B cell (primary cell): Measurements from ENCODE around the gene NDUFB7. TPM values are rescaled to one million over a fixed set of nuclear protein-coding genes. Genes with fewer than 3 reads are reported as not detected.

Source experiments
- ATAC-seq: fragments of 200-7000 bp; cut with Tn5 transposase; one replicate; pipeline ENCODE4 v1.10.0; 2021; ENCODE audit warnings: low read depth, mild to moderate bottlenecking, moderate number of reproducible peaks, moderate library complexity
- CTCF ChIA-PET: fragments of 350-600 bp; sonication (Branson Sonifier 250); formaldehyde crosslinking; loops from one replicate; lab custom pipeline; 2021; ENCODE audit warnings: antibody characterized with exemption, inconsistent platforms; lab: Charles Lee
- POLR2A ChIA-PET: fragments of 350-600 bp; sonication (Branson Sonifier 250); formaldehyde crosslinking; loops from one replicate; lab custom pipeline; 2021; ENCODE audit warnings: antibody characterized with exemption; lab: Charles Lee
- DNase-seq: peaks from one replicate; pipeline ENCODE4 v3.0.0; 2013
- H2AFZ ChIP-seq: 2 replicates; pipeline ENCODE4 v1.6.1; 2012; ENCODE audit warnings: mild to moderate bottlenecking, low read depth, low read length; ENCODE audit not compliant: insufficient read depth, poor library complexity, severe bottlenecking
- H3K27ac ChIP-seq, 2 donors: 1 replicate in 1 of 2; 2 replicates in 1 of 2; pipeline ENCODE4 v1.5.1; 2012 to 2013; ENCODE audit warnings: low read length in 2 of 2, mild to moderate bottlenecking in 2 of 2, moderate library complexity in 1 of 2
- H3K27me3 ChIP-seq, 4 experiments: fragments of 200-600 bp in 1 of 4; sonication (generic) in 1 of 4; replicated peaks in 1 of 4; 1 replicate in 2 of 4; 2 replicates in 2 of 4; pipeline versions ENCODE4 v1.6.1 to v1.7.0; 2013 to 2016; ENCODE audit warnings: low read length in 3 of 4, mild to moderate bottlenecking in 2 of 4, mixed read lengths in 1 of 4, moderate library complexity in 1 of 4; ENCODE audit not compliant: insufficient read depth in 4 of 4, control insufficient read depth in 3 of 4; ENCODE audit errors: control extremely low read depth in 1 of 4
- H3K36me3 ChIP-seq, 2 experiments: replicated peaks in 1 of 2; 1 replicate in 1 of 2; 2 replicates in 1 of 2; pipeline versions ENCODE4 v1.6.1 to v1.7.1; 2013; ENCODE audit warnings: low read length in 1 of 2; ENCODE audit not compliant: insufficient read depth in 2 of 2, control insufficient read depth in 1 of 2; ENCODE audit errors: control extremely low read depth in 1 of 2, extremely low read depth in 1 of 2
- H3K4me1 ChIP-seq, 2 donors: fragments of 200-600 bp in 1 of 2; sonication (generic) in 1 of 2; 1 replicate in 1 of 2; 2 replicates in 1 of 2; pipeline versions ENCODE4 v1.5.1 to v1.6.1; 2013 to 2017; ENCODE audit warnings: low read length in 2 of 2; ENCODE audit not compliant: control insufficient read depth in 2 of 2, insufficient read depth in 2 of 2
- H3K4me2 ChIP-seq: replicated peaks from 2 replicates; pipeline ENCODE3; 2012; ENCODE audit warnings: mild to moderate bottlenecking, low read depth, low read length; ENCODE audit not compliant: poor library complexity, severe bottlenecking
- H3K4me3 ChIP-seq, 5 experiments: fragments of 200-600 bp in 1 of 5; sonication (generic) in 1 of 5; 1 replicate in 3 of 5; 2 replicates in 2 of 5; pipeline versions ENCODE4 v1.5.1 to v1.7.0; 2011 to 2016; ENCODE audit warnings: low read length in 4 of 5, mild to moderate bottlenecking in 4 of 5, low read depth in 2 of 5, control low read depth in 1 of 5, moderate library complexity in 1 of 5; ENCODE audit not compliant: insufficient read depth in 1 of 5; ENCODE audit errors: control extremely low read depth in 1 of 5, extremely low read depth in 1 of 5
- H3K79me2 ChIP-seq: fragments of 200-600 bp; sonication (generic); one replicate; pipeline ENCODE4 v1.6.0; 2016; ENCODE audit warnings: low read length; ENCODE audit not compliant: control insufficient read depth, insufficient read depth
- H3K9ac ChIP-seq: fragments of 200-600 bp; sonication (generic); 2 replicates; pipeline ENCODE4 v1.6.1; 2017; ENCODE audit warnings: mild to moderate bottlenecking, low read length, moderate library complexity
- H3K9me3 ChIP-seq, 3 donors: one replicate each; pipeline versions ENCODE4 v1.6.1 to v1.7.1; 2013; ENCODE audit warnings: low read length in 2 of 3; ENCODE audit not compliant: control insufficient read depth in 2 of 3, insufficient read depth in 1 of 3; ENCODE audit errors: control extremely low read depth in 1 of 3
- H4K20me1 ChIP-seq: 2 replicates; pipeline ENCODE4 v1.6.0; 2012; ENCODE audit warnings: mild to moderate bottlenecking, low read length; ENCODE audit not compliant: insufficient read depth, control insufficient read depth, poor library complexity, severe bottlenecking
- H3K27ac Mint-ChIP-seq: one replicate; pipeline ENCODE4 v1.8.0; 2021; ENCODE audit warnings: mixed read lengths
- H3K27me3 Mint-ChIP-seq: one replicate; pipeline ENCODE4 v1.8.0; 2021; ENCODE audit warnings: mixed read lengths
- H3K4me1 Mint-ChIP-seq: one replicate; pipeline ENCODE4 v1.8.0; 2021; ENCODE audit warnings: mixed read lengths
- H3K4me3 Mint-ChIP-seq: one replicate; pipeline ENCODE4 v1.8.0; 2021; ENCODE audit warnings: mixed read lengths
- H3K9me3 Mint-ChIP-seq: one replicate; pipeline ENCODE4 v1.8.0; 2022; ENCODE audit warnings: mixed read lengths; ENCODE audit not compliant: insufficient read depth
- EZH2 ChIP-seq: IDR thresholded peaks from 2 replicates; pipeline ENCODE4 v1.6.1; 2012; ENCODE audit warnings: borderline replicate concordance, low read depth, mild to moderate bottlenecking, moderate library complexity, low read length; ENCODE audit not compliant: insufficient read depth, poor library complexity, severe bottlenecking
- WGBS: methylation state at CpG from one replicate; pipeline ENCODE4 v1.1.5; 2013; ENCODE audit warnings: missing lambda C conversion rate; ENCODE audit not compliant: insufficient coverage; 5-methylcytosine and 5-hydroxymethylcytosine counted together
- intact Hi-C: fragments of 100-400 bp; cut with micrococcal nuclease; formaldehyde crosslinking; loops from one replicate; pipeline ENCODE4 v1.10.0; 2022
- polyA plus RNA-seq: library from polyadenylated mRNA; depleted of rRNA; stranded (reverse); fragments of >200 nt; gene quantifications from 2 replicates; pipeline ENCODE4 v1.2.3, GENCODE V29; 2012
- total RNA-seq, 2 donors: library from RNA; stranded (reverse); fragments of 120-200 nt in 1 of 2; gene quantifications; 1 replicate in 1 of 2; 2 replicates in 1 of 2; pipeline versions ENCODE4 v1.2.3 to v1.2.4, GENCODE V29; 2013 to 2022
- TF ChIP-seq, protein P1 (sequence below): fragments of 200-600 bp; IDR thresholded peaks from one replicate; pipeline ENCODE4 v1.8.0; 2022; ENCODE audit warnings: antibody characterized with exemption, mild to moderate bottlenecking

NDUFB7 gene
- total and polyA plus RNA-seq, 2 donors (not counting 1 experiment from before 2014, with no cell fraction given) = 71.5 to 168 TPM

DNA sequence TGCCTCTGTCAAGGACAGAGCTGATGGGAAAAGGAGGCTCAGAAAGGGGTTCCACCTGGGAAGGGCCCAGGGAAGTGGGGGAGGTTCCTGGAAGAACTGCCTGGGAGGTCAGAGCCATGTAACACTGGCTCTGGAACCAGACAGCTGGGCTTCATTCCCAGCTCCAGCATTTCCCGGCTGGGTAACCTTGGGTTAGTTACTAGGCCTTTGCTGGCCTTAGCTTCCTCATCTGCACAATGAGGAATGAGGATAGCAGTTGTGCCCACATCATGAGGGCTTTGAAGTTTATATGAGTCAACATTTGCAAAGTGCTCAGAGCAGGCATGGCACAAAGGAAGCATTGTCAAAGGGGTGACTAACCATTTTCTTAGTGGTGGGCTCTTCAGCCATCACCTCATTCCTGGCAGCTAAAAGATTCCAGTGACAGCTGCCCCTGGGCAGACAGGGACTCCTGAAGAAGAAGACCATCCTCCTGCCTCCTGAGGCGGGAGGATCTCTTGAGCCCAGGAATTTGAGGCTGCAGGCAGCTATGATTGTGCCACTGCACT is 51.9 kb downstream of the NDUFB7 start:
- peaks cover 50 to 55% of the 10 kb centered on the region in 2 donors for H3K4me1 ChIP-seq
- peaks cover 21% of the 10 kb centered on the region for H3K79me2 ChIP-seq
- H3K4me3 ChIP-seq = no peak overlapping the region
- Mint-ChIP-seq H3K27me3 (no peaks in the 10 kb centered on the region), H3K4me3 (peak overlapping the region; percentile 73), H3K4me1 (peaks cover 53% of the 10 kb centered on the region), H3K27ac (peak overlapping the region; percentile 85), H3K9me3 (no peaks in the 10 kb centered on the region)
- ATAC-seq = no peak
- CTCF ChIA-PET = interaction anchor here (2.4 kb wide), 1 partner anchor 36 kb away, joined by 7 read pairs; no protein-coding TSS in a partner anchor
- no peaks in the 10 kb centered on the region for H3K9me3 ChIP-seq
- H2AFZ ChIP-seq = no peak overlapping the region
- H3K9ac ChIP-seq = no peak overlapping the region
- peak overlapping the region in 1 of 2 donors; percentile 93 for H3K27ac ChIP-seq
- H4K20me1 ChIP-seq = peaks cover 31% of the 10 kb centered on the region
- 100% methylated on average over 2 of the region's 2 CpGs for WGBS
- no peaks in the 10 kb centered on the region for H3K27me3 ChIP-seq
- H3K4me2 ChIP-seq = no peak overlapping the region
- intact Hi-C loops = no loop called here
- TF ChIP-seq, protein P1, sequence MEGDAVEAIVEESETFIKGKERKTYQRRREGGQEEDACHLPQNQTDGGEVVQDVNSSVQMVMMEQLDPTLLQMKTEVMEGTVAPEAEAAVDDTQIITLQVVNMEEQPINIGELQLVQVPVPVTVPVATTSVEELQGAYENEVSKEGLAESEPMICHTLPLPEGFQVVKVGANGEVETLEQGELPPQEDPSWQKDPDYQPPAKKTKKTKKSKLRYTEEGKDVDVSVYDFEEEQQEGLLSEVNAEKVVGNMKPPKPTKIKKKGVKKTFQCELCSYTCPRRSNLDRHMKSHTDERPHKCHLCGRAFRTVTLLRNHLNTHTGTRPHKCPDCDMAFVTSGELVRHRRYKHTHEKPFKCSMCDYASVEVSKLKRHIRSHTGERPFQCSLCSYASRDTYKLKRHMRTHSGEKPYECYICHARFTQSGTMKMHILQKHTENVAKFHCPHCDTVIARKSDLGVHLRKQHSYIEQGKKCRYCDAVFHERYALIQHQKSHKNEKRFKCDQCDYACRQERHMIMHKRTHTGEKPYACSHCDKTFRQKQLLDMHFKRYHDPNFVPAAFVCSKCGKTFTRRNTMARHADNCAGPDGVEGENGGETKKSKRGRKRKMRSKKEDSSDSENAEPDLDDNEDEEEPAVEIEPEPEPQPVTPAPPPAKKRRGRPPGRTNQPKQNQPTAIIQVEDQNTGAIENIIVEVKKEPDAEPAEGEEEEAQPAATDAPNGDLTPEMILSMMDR = no peak
- no peak for TF ChIP-seq EZH2
- H3K36me3 ChIP-seq = peaks cover 0 to 13% of the 10 kb centered on the region in 2 experiments
- no peak for DNase-seq
- POLR2A ChIA-PET = no interaction called here

DNA sequence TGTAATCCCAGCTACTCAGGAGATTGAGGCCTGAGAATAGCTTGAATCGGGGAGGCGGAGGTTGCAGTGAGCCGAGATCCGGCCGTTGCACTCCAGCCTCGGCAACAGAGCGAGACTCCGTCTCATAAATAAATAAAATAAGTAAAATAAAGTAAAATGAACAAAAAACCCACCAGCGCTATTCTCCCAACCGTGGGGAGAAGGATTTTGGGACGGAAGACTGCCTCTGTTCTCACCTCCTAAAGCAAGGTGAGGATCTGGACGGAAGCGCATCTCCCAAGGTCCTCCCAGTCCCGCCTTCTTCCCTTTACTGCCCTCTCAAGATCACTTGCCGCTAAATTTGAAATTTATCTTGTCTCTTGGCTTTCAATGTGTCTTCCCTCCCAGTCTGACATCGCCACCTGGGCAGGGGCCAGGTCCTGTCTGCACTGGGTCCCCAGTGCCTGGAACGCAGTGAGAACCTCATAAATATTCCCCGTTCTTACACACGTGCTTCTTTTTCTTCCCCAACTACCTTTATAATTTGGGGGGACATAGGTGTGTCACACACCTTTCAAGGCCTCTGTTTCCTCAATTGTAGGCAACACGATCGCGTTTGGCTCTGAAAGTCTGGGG is 52.5 kb downstream of the NDUFB7 start:
- peaks cover 58% of the 10 kb centered on the region for H3K4me1 Mint-ChIP-seq

More for the DNA sequence above, 52.5 kb downstream of the NDUFB7 start:
- peak overlapping the region; percentile 85 to 93 for H3K27ac ChIP-seq
- ChIA-PET POLR2A (interaction anchor here (0.6 kb wide), 1 partner anchor 62 kb away, joined by 3 read pairs; no protein-coding TSS in a partner anchor), CTCF (no interaction called here)
- H3K27me3 Mint-ChIP-seq = no peaks in the 10 kb centered on the region
- no peak for DNase-seq
- no peaks in the 10 kb centered on the region for H3K27me3 ChIP-seq
- H3K9ac ChIP-seq = peak overlapping the region; percentile 56
- H3K4me3 ChIP-seq = peak overlapping the region in 3 of 5 experiments; percentile 48 to 60 (median 57)
- H3K9me3 Mint-ChIP-seq = no peaks in the 10 kb centered on the region
- peak overlapping the region; percentile 76 for H2AFZ ChIP-seq
- TF ChIP-seq EZH2 = no peak
- TF ChIP-seq, protein P1 = no peak
- H3K4me3 Mint-ChIP-seq = peak overlapping the region; percentile 73
- H3K36me3 ChIP-seq = peaks cover 0 to 19% of the 10 kb centered on the region in 2 experiments
- ATAC-seq = no peak
- peak overlapping the region; percentile 93 for H3K4me2 ChIP-seq
- intact Hi-C loops = no loop called here
- WGBS = 100% methylated on average over 11 of the region's 22 CpGs
- H4K20me1 ChIP-seq = peaks cover 37% of the 10 kb centered on the region
- H3K79me2 ChIP-seq = peaks cover 21% of the 10 kb centered on the region
- no peaks in the 10 kb centered on the region for H3K9me3 ChIP-seq
- H3K27ac Mint-ChIP-seq = peak overlapping the region; percentile 85
- peaks cover 56 to 60% of the 10 kb centered on the region in 2 donors for H3K4me1 ChIP-seq
